ENCODE results near the gene ENDOG.
"Not testable (repeated sequence)": the region's sequence is repeated elsewhere in the genome, so short reads cannot be mapped to it uniquely, and the experiment has no call there.

Gene ENDOG

GRCh38 chr9:128782669-128783068, 35.6 kb upstream of the ENDOG start:
- H3K27ac ChIP-seq (ENCODE audit: low read depth, low read length): no peak overlapping the region

GRCh38 chr9:128785427-128785826, 32.9 kb upstream of the ENDOG start:
- Histone ChIP-seq H3K4me3 (ENCODE audit: low read depth in 1 of 2, low read length in 2 of 2) (no peak overlapping the region), H3K4me1 (ENCODE audit: control insufficient read depth in 1 of 2, insufficient read depth in 2 of 2, low read length in 2 of 2) (peaks cover 8 to 17% of the 10 kb centered on the region in 2 donors), H3K9ac (ENCODE audit: low read depth in 1 of 2, low read length in 2 of 2) (no peak overlapping the region), H3K9me3 (ENCODE audit: control insufficient read depth in 1 of 2, low read length in 2 of 2) (no peaks in the 10 kb centered on the region), H3K36me3 (ENCODE audit: control insufficient read depth in 1 of 2, insufficient read depth in 2 of 2, low read length in 2 of 2) (peaks cover 0 to 3% of the 10 kb centered on the region in 2 donors), H3K27ac (ENCODE audit: low read depth, low read length) (no peak overlapping the region), H3K27me3 (ENCODE audit: control insufficient read depth in 1 of 2, insufficient read depth in 2 of 2, low read length in 2 of 2) (no peaks in the 10 kb centered on the region)

More at GRCh38 chr9:128782669-128783068, 35.6 kb upstream of the ENDOG start:
- H3K4me1 ChIP-seq (ENCODE audit: control insufficient read depth in 1 of 2, insufficient read depth in 2 of 2, low read length in 2 of 2): peaks cover under 1 to 7% of the 10 kb centered on the region in 2 donors
- no peak overlapping the region for H3K9ac ChIP-seq (ENCODE audit: low read depth in 1 of 2, low read length in 2 of 2)
- H3K4me3 ChIP-seq (ENCODE audit: low read depth in 1 of 2, low read length in 2 of 2): no peak overlapping the region
- no peaks in the 10 kb centered on the region for H3K27me3 ChIP-seq (ENCODE audit: control insufficient read depth in 1 of 2, insufficient read depth in 2 of 2, low read length in 2 of 2)
- no peaks in the 10 kb centered on the region for H3K36me3 ChIP-seq (ENCODE audit: control insufficient read depth in 1 of 2, insufficient read depth in 2 of 2, low read length in 2 of 2)
- H3K9me3 ChIP-seq (ENCODE audit: control insufficient read depth in 1 of 2, low read length in 2 of 2): no peaks in the 10 kb centered on the region

GRCh38 chr9:128786681-128787601, 31.4 kb upstream of the ENDOG start, which contains the start of gene TBC1D13:
TSS of gene TBC1D13 (plus strand) at chr9:128787253. CDS start at chr9:128787354, 101 bp downstream.
- H3K27me3 ChIP-seq (ENCODE audit: control insufficient read depth in 1 of 2, insufficient read depth in 2 of 2, low read length in 2 of 2): no peaks in the 10 kb centered on the region
- H3K27ac ChIP-seq (ENCODE audit: low read depth, low read length): peak within 1 kb of the TSS; percentile 32
- peak within 1 kb of the TSS; percentile 92 to 97 for H3K4me3 ChIP-seq (ENCODE audit: low read depth in 1 of 2, low read length in 2 of 2)
- peaks cover 7 to 18% of the 10 kb centered on the region in 2 donors for H3K36me3 ChIP-seq (ENCODE audit: control insufficient read depth in 1 of 2, insufficient read depth in 2 of 2, low read length in 2 of 2)
- no peaks in the 10 kb centered on the region for H3K9me3 ChIP-seq (ENCODE audit: control insufficient read depth in 1 of 2, low read length in 2 of 2)
- H3K9ac ChIP-seq (ENCODE audit: low read depth in 1 of 2, low read length in 2 of 2): peak within 1 kb of the TSS; percentile 74 to 93
- H3K4me1 ChIP-seq (ENCODE audit: control insufficient read depth in 1 of 2, insufficient read depth in 2 of 2, low read length in 2 of 2): peaks cover 8 to 17% of the 10 kb centered on the region in 2 donors

- Histone ChIP-seq H3K9ac (ENCODE audit: low read depth in 1 of 2, low read length in 2 of 2) (peak overlapping the region; percentile 54 to 74), H3K36me3 (ENCODE audit: control insufficient read depth in 1 of 2, insufficient read depth in 2 of 2, low read length in 2 of 2) (peaks cover 14 to 25% of the 10 kb centered on the region in 2 donors), H3K27ac (ENCODE audit: low read depth, low read length) (no peak overlapping the region), H3K4me3 (ENCODE audit: low read depth in 1 of 2, low read length in 2 of 2) (peak overlapping the region; percentile 92 to 97), H3K9me3 (ENCODE audit: control insufficient read depth in 1 of 2, low read length in 2 of 2) (no peaks in the 10 kb centered on the region), H3K27me3 (ENCODE audit: control insufficient read depth in 1 of 2, insufficient read depth in 2 of 2, low read length in 2 of 2) (no peaks in the 10 kb centered on the region), H3K4me1 (ENCODE audit: control insufficient read depth in 1 of 2, insufficient read depth in 2 of 2, low read length in 2 of 2) (peaks cover 8 to 17% of the 10 kb centered on the region in 2 donors)
Measured at GRCh38 chr9:128787659-128788058, 30.6 kb upstream of the ENDOG start.

- H3K27ac ChIP-seq (ENCODE audit: low read depth, low read length): no peak overlapping the region
- H3K36me3 ChIP-seq (ENCODE audit: control insufficient read depth in 1 of 2, insufficient read depth in 2 of 2, low read length in 2 of 2): peaks cover 17 to 32% of the 10 kb centered on the region in 2 donors
- peaks cover 15 to 17% of the 10 kb centered on the region in 2 donors for H3K4me1 ChIP-seq (ENCODE audit: control insufficient read depth in 1 of 2, insufficient read depth in 2 of 2, low read length in 2 of 2)
- peak overlapping the region in 1 of 2 donors; percentile 54 for H3K9ac ChIP-seq (ENCODE audit: low read depth in 1 of 2, low read length in 2 of 2)
- peak overlapping the region; percentile 92 to 97 for H3K4me3 ChIP-seq (ENCODE audit: low read depth in 1 of 2, low read length in 2 of 2)
- H3K27me3 ChIP-seq (ENCODE audit: control insufficient read depth in 1 of 2, insufficient read depth in 2 of 2, low read length in 2 of 2): no peaks in the 10 kb centered on the region
- no peaks in the 10 kb centered on the region for H3K9me3 ChIP-seq (ENCODE audit: control insufficient read depth in 1 of 2, low read length in 2 of 2)
Measured at GRCh38 chr9:128788445-128788844, 29.9 kb upstream of the ENDOG start.

GRCh38 chr9:128790536-128790935, 27.8 kb upstream of the ENDOG start:
- peaks cover 17 to 47% of the 10 kb centered on the region in 2 donors for H3K36me3 ChIP-seq (ENCODE audit: control insufficient read depth in 1 of 2, insufficient read depth in 2 of 2, low read length in 2 of 2)
- no peak overlapping the region for H3K27ac ChIP-seq (ENCODE audit: low read depth, low read length)
- no peak overlapping the region for H3K4me3 ChIP-seq (ENCODE audit: low read depth in 1 of 2, low read length in 2 of 2)
- H3K9me3 ChIP-seq (ENCODE audit: control insufficient read depth in 1 of 2, low read length in 2 of 2): no peaks in the 10 kb centered on the region
- H3K9ac ChIP-seq (ENCODE audit: low read depth in 1 of 2, low read length in 2 of 2): no peak overlapping the region
- H3K4me1 ChIP-seq (ENCODE audit: control insufficient read depth in 1 of 2, insufficient read depth in 2 of 2, low read length in 2 of 2): peaks cover 15 to 17% of the 10 kb centered on the region in 2 donors
- no peaks in the 10 kb centered on the region for H3K27me3 ChIP-seq (ENCODE audit: control insufficient read depth in 1 of 2, insufficient read depth in 2 of 2, low read length in 2 of 2)

- Histone ChIP-seq H3K27ac (ENCODE audit: low read depth, low read length) (no peak overlapping the region), H3K4me3 (ENCODE audit: low read depth in 1 of 2, low read length in 2 of 2) (no peak overlapping the region), H3K9me3 (ENCODE audit: control insufficient read depth in 1 of 2, low read length in 2 of 2) (no peaks in the 10 kb centered on the region), H3K27me3 (ENCODE audit: control insufficient read depth in 1 of 2, insufficient read depth in 2 of 2, low read length in 2 of 2) (no peaks in the 10 kb centered on the region), H3K36me3 (ENCODE audit: control insufficient read depth in 1 of 2, insufficient read depth in 2 of 2, low read length in 2 of 2) (peaks cover 17 to 52% of the 10 kb centered on the region in 2 donors), H3K9ac (ENCODE audit: low read depth in 1 of 2, low read length in 2 of 2) (no peak overlapping the region), H3K4me1 (ENCODE audit: control insufficient read depth in 1 of 2, insufficient read depth in 2 of 2, low read length in 2 of 2) (peaks cover 12 to 15% of the 10 kb centered on the region in 2 donors)
Measured at GRCh38 chr9:128792134-128792533, 26.2 kb upstream of the ENDOG start.

- peaks cover 17 to 56% of the 10 kb centered on the region in 2 donors for H3K36me3 ChIP-seq (ENCODE audit: control insufficient read depth in 1 of 2, insufficient read depth in 2 of 2, low read length in 2 of 2)
- no peaks in the 10 kb centered on the region for H3K27me3 ChIP-seq (ENCODE audit: control insufficient read depth in 1 of 2, insufficient read depth in 2 of 2, low read length in 2 of 2)
- no peaks in the 10 kb centered on the region for H3K9me3 ChIP-seq (ENCODE audit: control insufficient read depth in 1 of 2, low read length in 2 of 2)
- peak overlapping the region in 1 of 2 donors; percentile 6 for H3K4me3 ChIP-seq (ENCODE audit: low read depth in 1 of 2, low read length in 2 of 2)
- no peak overlapping the region for H3K27ac ChIP-seq (ENCODE audit: low read depth, low read length)
- H3K9ac ChIP-seq (ENCODE audit: low read depth in 1 of 2, low read length in 2 of 2): no peak overlapping the region
- peaks cover 6 to 10% of the 10 kb centered on the region in 2 donors for H3K4me1 ChIP-seq (ENCODE audit: control insufficient read depth in 1 of 2, insufficient read depth in 2 of 2, low read length in 2 of 2)
Measured at GRCh38 chr9:128792978-128793686, 25.2 kb upstream of the ENDOG start.

- H3K27me3 ChIP-seq (ENCODE audit: control insufficient read depth in 1 of 2, insufficient read depth in 2 of 2, low read length in 2 of 2); H3K9ac ChIP-seq (ENCODE audit: low read depth in 1 of 2, low read length in 2 of 2); H3K4me3 ChIP-seq (ENCODE audit: low read depth in 1 of 2, low read length in 2 of 2); H3K9me3 ChIP-seq (ENCODE audit: control insufficient read depth in 1 of 2, low read length in 2 of 2); H3K4me1 ChIP-seq (ENCODE audit: control insufficient read depth in 1 of 2, insufficient read depth in 2 of 2, low read length in 2 of 2); H3K27ac ChIP-seq (ENCODE audit: low read depth, low read length): not testable (repeated sequence)
- H3K36me3 ChIP-seq (ENCODE audit: control insufficient read depth in 1 of 2, insufficient read depth in 2 of 2, low read length in 2 of 2): peaks cover 29 to 73% of the 10 kb centered on the region in 2 donors
Measured at GRCh38 chr9:128794961-128795360, 23.3 kb upstream of the ENDOG start.

GRCh38 chr9:128798896-128799295, 19.4 kb upstream of the ENDOG start:
- Histone ChIP-seq H3K27me3 (ENCODE audit: control insufficient read depth in 1 of 2, insufficient read depth in 2 of 2, low read length in 2 of 2) (no peaks in the 10 kb centered on the region), H3K9ac (ENCODE audit: low read depth in 1 of 2, low read length in 2 of 2) (no peak overlapping the region), H3K36me3 (ENCODE audit: control insufficient read depth in 1 of 2, insufficient read depth in 2 of 2, low read length in 2 of 2) (peaks cover 20 to 66% of the 10 kb centered on the region in 2 donors), H3K4me1 (ENCODE audit: control insufficient read depth in 1 of 2, insufficient read depth in 2 of 2, low read length in 2 of 2) (no peaks in the 10 kb centered on the region), H3K4me3 (ENCODE audit: low read depth in 1 of 2, low read length in 2 of 2) (no peak overlapping the region), H3K27ac (ENCODE audit: low read depth, low read length) (no peak overlapping the region), H3K9me3 (ENCODE audit: control insufficient read depth in 1 of 2, low read length in 2 of 2) (no peaks in the 10 kb centered on the region)
